Measurements from ENCODE around the gene CYB561. TPM values are rescaled to one million over a fixed set of nuclear protein-coding genes. Genes with fewer than 3 reads are reported as not detected.
A peak's percentile ranks its signal among the peaks of the same experiment; 100 is the strongest.
"Not testable (repeated sequence)": the region's sequence is repeated elsewhere in the genome, so short reads cannot be mapped to it uniquely, and the experiment has no call there.

The CYB561 gene
- total RNA-seq, 1 donor from 2014 or later = 35.9 TPM

- DNase-seq = peak; percentile 94
Observed at GRCh38 chr17:63478814-63479494, 32.8 kb upstream of the CYB561 start.

- peak; percentile 24 for DNase-seq
Observed at GRCh38 chr17:63477480-63478440, 31.7 kb upstream of the CYB561 start.

DNA sequence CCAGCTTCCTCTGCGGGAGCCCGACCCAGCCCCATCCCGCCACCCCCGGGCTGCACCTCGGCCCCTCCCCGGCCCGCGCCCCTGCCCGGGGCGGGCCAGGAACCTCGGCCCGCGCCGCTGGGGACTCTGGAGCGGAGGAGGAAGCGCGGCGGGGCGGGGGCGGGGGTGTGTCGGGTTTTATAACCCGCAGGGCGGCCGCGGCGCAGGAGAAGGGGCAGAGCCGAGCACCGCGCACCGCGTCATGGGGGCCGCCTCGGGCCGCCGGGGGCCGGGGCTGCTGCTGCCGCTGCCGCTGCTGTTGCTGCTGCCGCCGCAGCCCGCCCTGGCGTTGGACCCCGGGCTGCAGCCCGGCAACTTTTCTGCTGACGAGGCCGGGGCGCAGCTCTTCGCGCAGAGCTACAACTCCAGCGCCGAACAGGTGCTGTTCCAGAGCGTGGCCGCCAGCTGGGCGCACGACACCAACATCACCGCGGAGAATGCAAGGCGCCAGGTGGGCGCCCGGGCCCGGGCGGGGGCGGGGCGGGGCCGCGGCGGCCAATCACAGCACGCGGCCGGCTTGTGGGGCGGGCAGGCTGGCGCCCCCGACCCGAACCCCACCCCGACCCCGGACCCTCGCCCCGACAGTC, 30.9 kb upstream of the CYB561 start, which contains the start of gene ACE:
Gene ACE (plus strand): TSS at position 208 of the 626 bp plus-strand sequence. CDS start 34 bp downstream, at position 242.
- DNase-seq = peak; percentile 63

GRCh38 chr17:63476459-63476853, 30.4 kb upstream of the CYB561 start:
- peak; percentile 40 for DNase-seq

- no peak for DNase-seq
Observed at GRCh38 chr17:63475491-63476412, 29.6 kb upstream of the CYB561 start.

DNA sequence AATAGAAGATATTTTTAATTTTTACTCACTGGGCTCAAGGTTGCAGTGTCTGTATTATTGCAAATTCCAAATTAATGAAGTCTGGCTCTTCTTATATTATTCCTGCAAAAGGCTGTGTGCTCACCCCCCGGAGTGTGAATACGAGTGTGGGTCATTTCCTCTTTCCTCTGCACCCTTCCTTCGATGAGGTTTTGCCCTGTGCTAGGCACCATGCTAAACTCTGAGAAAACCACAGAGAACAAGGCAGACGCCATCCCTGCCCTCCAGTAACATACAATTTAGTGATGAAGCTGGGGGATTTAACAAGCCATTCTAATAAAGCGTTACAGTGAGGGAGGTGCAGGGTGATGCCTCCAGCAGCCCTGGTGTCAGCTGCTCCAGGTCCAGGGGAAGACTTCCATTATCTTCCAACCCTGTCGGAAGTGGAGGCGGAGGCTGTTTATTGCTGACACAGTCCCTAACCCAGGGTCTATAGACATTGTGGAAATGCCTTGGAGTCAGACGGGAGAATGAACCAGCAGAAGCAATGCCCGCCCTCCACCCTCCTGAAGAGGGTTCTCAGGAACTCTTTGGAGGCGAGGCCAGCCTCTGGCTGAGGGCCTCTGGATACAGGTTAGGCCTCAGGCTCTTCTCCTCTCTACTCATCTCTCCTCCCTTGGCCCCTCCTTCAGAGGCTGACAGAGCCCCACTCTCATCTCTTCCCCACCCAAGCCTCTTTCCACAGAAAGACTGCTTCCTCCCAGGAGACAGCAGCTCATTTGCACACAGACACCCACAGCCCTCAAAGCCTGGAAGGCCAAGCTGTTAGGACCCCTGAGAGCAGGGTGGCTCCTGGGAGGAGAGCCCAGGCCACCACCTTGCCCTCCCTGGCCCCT, 28.7 kb upstream of the CYB561 start:
- DNase-seq = peak; percentile 70

DNA sequence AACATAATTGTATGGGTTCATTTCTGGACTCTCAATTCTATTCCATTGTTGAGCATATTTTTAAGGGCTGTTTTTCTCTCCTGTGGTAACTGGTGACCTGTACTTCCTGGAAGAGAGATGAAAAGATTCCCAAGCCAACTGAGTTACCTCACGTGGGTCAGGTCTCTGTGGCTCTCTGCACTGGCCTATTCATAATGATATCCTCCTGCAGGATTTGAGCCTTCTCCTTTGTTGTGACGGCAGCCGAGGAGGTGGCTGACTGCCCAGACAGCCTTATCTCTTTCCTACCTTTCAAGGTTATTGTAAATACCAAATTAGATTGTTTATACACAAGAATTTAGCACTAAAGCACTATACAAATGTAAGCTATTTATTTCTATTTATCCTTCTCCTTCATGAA, 28.1 kb upstream of the CYB561 start:
- peak; percentile 96 for DNase-seq

DNA sequence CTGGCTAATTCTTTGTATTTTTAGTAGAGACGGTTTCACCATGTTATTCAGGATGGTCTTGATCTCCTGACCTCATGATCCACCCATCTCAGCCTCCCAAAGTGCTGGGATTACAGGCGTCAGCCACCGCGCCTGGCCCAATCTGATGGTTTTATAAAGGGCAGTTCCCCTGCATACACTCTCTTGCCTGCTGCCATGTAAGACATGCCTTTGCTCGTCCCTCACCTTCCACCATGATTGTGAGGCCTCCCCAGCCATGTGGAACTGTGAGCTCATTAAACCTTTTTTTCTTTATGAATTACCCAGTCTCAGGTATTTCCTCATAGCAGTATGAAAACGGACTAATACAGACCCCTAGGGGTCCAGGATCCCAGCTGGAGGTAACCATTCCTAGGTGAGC, 22.0 kb upstream of the CYB561 start:
- not testable (repeated sequence) for DNase-seq

DNA sequence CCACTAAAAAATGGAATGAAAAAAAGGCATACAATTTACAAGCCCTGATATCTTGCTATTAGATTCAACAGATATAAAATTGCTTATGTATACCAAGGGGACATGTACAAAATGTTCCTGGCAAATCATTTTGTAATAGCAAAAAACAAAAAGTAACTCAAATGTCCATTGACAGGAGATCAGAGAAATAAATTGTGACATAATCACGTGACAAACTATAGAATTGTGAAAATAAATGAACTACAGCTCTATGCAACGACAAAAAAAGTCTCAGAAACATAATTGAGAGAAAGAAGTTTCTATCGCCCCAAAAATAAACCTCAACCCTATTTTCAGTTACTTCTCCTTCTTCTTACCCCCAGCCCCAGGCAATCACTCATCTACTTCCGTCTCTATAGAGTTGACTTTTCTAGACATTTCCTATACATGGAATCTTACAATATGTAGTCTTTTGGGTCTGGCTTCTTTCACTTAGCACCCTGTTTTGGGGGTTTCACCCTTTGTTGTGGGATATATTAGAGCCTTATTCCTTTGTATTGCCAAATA, 18.7 kb upstream of the CYB561 start:
- DNase-seq = no peak

DNA sequence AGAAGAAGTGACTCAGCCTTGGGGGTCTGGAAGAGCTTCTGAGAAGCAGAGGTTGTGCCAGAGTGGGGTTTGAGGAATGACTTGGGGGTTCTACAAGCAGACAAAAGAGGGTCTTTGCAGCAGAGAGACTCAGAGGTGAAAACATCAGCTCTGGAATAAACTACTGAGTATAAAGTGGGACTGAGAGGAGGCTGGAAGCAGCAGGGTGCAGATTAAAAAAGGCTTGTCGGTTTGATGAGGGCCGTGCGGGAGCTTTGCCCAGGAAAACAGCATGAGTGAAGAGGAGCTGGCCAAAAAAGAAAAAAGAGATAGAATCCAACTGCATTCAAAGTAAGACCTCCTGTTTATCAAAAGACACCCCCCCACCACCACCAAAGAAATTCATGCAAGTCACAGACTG, 17.7 kb upstream of the CYB561 start:
- DNase-seq = no peak

GRCh38 chr17:63460018-63460417, 13.9 kb upstream of the CYB561 start:
- DNase-seq = no peak

DNA sequence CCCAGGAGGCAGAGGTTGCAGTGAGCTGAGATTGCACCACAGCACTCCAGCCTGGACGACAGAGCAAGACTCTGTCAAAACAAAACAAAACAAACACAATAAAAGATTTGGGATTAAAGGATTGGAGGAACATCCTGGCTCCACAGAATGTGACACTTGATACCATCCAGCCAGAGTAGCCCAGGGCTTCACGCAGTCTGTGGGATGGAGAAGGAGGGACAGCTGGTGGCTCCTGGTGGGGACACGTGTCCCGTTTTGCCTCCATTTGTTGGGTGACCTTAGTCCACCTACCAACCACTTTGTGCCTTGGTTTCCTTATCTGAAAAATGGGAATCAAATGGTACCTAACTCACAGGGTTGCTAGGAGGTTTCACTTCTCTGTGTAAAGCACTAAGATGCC, 12.4 kb upstream of the CYB561 start:
- no peak for DNase-seq

GRCh38 chr17:63455417-63455816, 9.3 kb upstream of the CYB561 start:
- DNase-seq = peak; percentile 29

- DNase-seq = no peak
Observed at GRCh38 chr17:63454915-63455314, 8.8 kb upstream of the CYB561 start.

DNA sequence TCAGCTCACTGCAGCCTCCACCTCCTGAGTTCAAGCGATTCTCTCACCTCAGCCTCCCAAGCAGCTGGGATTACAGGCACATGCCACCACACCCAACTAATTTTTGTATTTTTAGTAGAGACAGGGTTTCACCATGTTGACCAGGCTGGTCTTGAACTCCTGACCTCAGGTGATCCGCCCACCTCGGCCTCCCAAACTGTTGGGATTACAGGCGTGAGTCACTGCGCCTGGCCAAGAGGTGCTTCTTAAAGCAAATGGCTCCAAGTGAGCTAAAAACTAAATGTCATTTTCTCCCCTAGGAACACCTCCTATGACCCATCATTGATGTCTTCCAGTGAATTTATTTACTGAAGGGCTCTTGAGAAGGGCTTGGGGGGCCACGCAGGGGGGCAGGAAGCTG, 8.3 kb upstream of the CYB561 start:
- DNase-seq = not testable (repeated sequence)

- no peak for DNase-seq
Observed at GRCh38 chr17:63452962-63453551, 7.0 kb upstream of the CYB561 start.

- DNase-seq = no peak
Observed at GRCh38 chr17:63452046-63452961, 6.2 kb upstream of the CYB561 start.

DNA sequence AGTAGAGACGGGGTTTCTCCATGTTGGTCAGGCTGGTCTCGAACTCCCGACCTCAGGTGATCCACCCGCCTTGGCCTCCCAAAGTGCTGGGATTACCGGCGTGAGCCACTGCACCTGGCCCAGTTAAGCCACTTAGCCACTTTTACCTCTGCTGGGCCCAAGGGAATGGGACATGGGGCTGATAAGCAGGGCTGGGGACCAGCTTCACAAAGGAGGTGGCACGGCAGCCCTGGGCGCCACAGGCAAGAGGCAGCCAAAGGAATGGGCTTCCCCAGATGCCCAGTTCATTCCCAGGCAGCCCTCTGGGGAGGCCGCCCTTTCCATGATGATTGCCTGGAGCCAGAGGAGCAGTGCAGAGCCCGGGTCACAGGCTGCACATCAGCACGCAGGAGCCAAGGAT, 5.0 kb upstream of the CYB561 start:
- DNase-seq = no peak

GRCh38 chr17:63450551-63450950, 4.4 kb upstream of the CYB561 start:
- DNase-seq = peak; percentile 94

All from dermis blood vessel endothelial cell (primary cell).